Activated B cell treated with CpG ODN at 0.5 μM for 24 hours (primary cell): ENCODE results near the gene NPRL2. TPM values are rescaled to one million over a fixed set of nuclear protein-coding genes. Genes with fewer than 3 reads are reported as not detected.
A peak's percentile ranks its signal among the peaks of the same experiment; 100 is the strongest.

Experiments
- ATAC-seq: fragments of 200-7000 bp; cut with Tn5 transposase; one replicate; pipeline ENCODE4 v1.10.0; 2021; ENCODE audit warnings: low read depth, mild to moderate bottlenecking, moderate library complexity
- CTCF ChIA-PET: fragments of 350-600 bp; sonication (Branson Sonifier 250); formaldehyde crosslinking; loops from one replicate; lab custom pipeline; 2021; ENCODE audit warnings: antibody characterized with exemption; lab: Charles Lee
- POLR2A ChIA-PET: fragments of 350-600 bp; sonication (Branson Sonifier 250); formaldehyde crosslinking; loops from one replicate; lab custom pipeline; 2021; ENCODE audit warnings: antibody characterized with exemption; lab: Charles Lee
- DNase-seq: peaks from one replicate; pipeline ENCODE4 v3.0.0; 2022
- H3K27ac Mint-ChIP-seq: one replicate; pipeline ENCODE4 v1.8.0; 2020; ENCODE audit warnings: mixed read lengths
- H3K27me3 Mint-ChIP-seq: one replicate; pipeline ENCODE4 v1.8.0; 2021; ENCODE audit warnings: mixed read lengths
- H3K36me3 Mint-ChIP-seq: one replicate; pipeline ENCODE4 v1.8.0; 2021; ENCODE audit warnings: low read depth, mixed read lengths
- H3K4me1 Mint-ChIP-seq: one replicate; pipeline ENCODE4 v1.8.0; 2021; ENCODE audit warnings: mixed read lengths
- H3K4me3 Mint-ChIP-seq: one replicate; pipeline ENCODE4 v1.8.0; 2020; ENCODE audit warnings: mild to moderate bottlenecking, mixed read lengths
- H3K9me3 Mint-ChIP-seq: one replicate; pipeline ENCODE4 v1.8.0; 2020; ENCODE audit warnings: mixed read lengths
- intact Hi-C: fragments of 100-400 bp; cut with micrococcal nuclease; formaldehyde crosslinking; loops from one replicate; pipeline ENCODE4 v1.15.1; 2024
- total RNA-seq: library from RNA; stranded (reverse); gene quantifications from 2 replicates; pipeline ENCODE4 v1.2.3, GENCODE V29; 2022
- TF ChIP-seq, protein P1 (sequence below): fragments of 200-600 bp; IDR thresholded peaks from one replicate; pipeline ENCODE4 v1.8.0; 2022; ENCODE audit warnings: antibody characterized with exemption, mild to moderate bottlenecking

NPRL2 gene
- total RNA-seq, 1 donor from 2014 or later = 23.6 TPM

DNA sequence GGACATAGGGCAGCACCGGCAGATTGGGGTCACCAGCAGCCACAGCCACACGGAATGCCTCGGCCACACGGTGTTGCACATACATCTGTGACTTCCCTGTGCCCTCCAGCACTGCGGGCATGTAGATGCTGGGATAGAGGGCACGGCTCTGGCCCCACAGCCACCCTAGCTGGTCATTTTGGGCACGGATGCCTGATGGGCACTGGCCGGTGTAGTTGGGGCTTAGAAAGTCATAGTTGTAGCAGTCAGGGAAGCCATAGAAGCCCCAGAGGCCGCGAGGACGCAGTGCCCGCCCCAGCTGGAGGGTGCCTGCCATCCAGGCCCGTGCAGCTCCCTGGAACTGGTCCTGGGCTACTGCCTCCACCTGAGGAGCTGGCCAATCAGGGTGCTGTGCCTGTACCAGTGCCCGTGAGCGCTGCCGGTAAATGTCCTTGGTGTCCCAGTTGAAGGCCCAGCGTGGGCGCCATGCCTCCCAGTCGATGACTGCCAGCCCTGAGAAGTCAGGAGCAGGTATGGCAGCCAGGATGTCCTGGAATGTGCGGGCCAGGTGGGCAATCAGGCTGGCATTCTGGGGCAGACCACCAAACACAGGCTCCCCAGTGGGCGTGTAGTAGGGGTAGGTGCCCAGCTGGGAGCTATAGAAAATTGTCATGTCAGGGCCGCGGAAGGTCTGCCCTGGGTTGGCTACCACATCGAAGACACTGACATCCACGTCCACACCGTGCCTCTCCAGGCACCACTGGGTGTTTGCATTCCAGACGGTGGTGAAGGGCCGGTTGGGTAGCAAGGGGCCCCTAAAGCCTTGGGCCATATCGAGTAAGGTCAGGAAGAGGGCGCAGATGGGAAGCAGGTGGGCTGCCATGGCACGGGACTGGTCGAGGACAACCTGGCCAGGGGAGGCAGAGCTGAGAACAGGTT is 48.2 kb downstream of the NPRL2 start:
- DNase-seq (no peak), ATAC-seq (no peak)
- H3K36me3 Mint-ChIP-seq = peaks cover 4% of the 10 kb centered on the region
- no peak overlapping the region for H3K27ac Mint-ChIP-seq
- ChIA-PET POLR2A (no interaction called here), CTCF (no interaction called here)
- H3K4me3 Mint-ChIP-seq = no peak overlapping the region
- intact Hi-C loops = no loop called here
- no peaks in the 10 kb centered on the region for H3K27me3 Mint-ChIP-seq
- TF ChIP-seq, protein P1, sequence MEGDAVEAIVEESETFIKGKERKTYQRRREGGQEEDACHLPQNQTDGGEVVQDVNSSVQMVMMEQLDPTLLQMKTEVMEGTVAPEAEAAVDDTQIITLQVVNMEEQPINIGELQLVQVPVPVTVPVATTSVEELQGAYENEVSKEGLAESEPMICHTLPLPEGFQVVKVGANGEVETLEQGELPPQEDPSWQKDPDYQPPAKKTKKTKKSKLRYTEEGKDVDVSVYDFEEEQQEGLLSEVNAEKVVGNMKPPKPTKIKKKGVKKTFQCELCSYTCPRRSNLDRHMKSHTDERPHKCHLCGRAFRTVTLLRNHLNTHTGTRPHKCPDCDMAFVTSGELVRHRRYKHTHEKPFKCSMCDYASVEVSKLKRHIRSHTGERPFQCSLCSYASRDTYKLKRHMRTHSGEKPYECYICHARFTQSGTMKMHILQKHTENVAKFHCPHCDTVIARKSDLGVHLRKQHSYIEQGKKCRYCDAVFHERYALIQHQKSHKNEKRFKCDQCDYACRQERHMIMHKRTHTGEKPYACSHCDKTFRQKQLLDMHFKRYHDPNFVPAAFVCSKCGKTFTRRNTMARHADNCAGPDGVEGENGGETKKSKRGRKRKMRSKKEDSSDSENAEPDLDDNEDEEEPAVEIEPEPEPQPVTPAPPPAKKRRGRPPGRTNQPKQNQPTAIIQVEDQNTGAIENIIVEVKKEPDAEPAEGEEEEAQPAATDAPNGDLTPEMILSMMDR = no peak
- H3K9me3 Mint-ChIP-seq = no peaks in the 10 kb centered on the region
- H3K4me1 Mint-ChIP-seq = peaks cover 31% of the 10 kb centered on the region

DNA sequence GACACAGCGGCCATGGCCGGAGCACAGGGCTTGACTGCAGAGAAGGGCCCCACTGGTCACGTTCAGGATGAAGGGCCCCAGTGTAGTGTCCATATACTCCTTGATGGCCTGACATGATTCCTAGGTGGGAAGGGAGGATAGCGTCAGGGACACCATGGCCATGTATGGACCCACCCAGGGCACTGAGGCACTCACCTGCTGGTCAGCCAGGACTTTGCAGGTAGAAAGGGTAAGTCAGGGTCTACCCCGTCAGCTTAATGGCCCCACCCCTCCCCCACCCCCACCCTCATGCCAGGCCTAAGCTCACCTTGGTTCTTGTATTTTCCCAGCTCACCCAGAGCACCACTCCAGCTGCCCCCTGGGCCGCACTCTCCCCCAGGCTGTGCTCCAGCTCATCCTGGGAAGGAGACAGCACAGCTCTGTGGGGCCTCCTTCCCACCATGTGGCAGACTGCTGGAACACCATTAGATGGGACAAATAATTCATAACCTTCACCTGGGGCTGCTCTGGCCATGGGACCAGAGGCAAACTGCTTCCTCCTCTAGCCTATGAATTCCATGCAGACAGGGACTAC is 49.8 kb downstream of the NPRL2 start:
- no peaks in the 10 kb centered on the region for H3K27me3 Mint-ChIP-seq
- ATAC-seq (no peak), DNase-seq (no peak)
- no peaks in the 10 kb centered on the region for H3K9me3 Mint-ChIP-seq
- CTCF ChIA-PET = no interaction called here
- POLR2A ChIA-PET = interaction anchor here (0.7 to 1.0 kb wide), 2 partner anchors 37 to 59 kb away, joined by 5 to 6 read pairs; partner anchors contain the start of gene TMEM115
- TF ChIP-seq, protein P1 = no peak
- no peak overlapping the region for H3K27ac Mint-ChIP-seq
- H3K4me3 Mint-ChIP-seq = no peak overlapping the region
- intact Hi-C loops = no loop called here
- peaks cover 34% of the 10 kb centered on the region for H3K4me1 Mint-ChIP-seq
- peaks cover 6% of the 10 kb centered on the region for H3K36me3 Mint-ChIP-seq

DNA sequence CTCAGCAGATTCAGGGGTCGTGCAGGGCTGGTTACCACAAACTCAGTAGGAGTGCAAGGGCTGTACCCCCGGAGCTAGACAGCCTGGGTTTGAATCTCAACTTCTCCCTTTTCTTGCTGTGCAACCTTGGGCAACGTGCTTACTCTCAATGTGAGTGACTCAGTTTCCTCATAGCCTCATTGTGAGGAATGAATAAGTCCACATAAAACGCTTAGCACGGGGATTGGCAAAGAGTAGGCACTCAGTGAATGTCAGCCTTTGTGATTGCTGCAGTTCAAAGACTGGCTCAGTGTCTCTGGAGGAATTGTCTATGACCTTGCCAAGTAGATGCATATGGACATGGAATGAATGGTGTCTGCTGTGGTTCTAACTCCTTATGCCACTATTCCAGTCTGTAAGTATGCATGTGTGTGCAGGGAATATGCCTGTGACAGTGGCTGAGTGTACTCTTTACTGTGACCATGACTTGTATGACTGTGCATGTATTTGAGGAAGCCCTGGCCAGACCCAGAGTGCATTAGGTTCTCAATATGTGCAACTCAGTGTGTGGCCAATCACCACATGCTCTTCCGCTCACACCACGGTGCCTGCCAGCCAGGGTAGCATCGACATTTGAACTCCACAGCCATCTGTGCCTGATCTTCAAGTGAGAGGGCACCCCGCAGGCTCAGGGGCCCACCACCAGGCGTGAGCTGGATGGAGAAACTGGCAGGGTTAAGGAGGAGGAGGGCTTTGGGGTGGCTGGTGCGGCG is 50.5 kb downstream of the NPRL2 start:
- no peak for DNase-seq
- Mint-ChIP-seq H3K9me3 (no peaks in the 10 kb centered on the region), H3K27ac (peak overlapping the region; percentile 98), H3K36me3 (peaks cover 6% of the 10 kb centered on the region), H3K4me3 (peak overlapping the region; percentile 98), H3K27me3 (no peaks in the 10 kb centered on the region), H3K4me1 (peaks cover 34% of the 10 kb centered on the region)
- intact Hi-C loops = loop anchor here (1.0 to 10.0 kb wide), 10 partner anchors 21 to 1275 kb away; partner anchors contain the start of genes APEH, HEMK1, IMPDH2 and INKA1
- ATAC-seq = no peak
- TF ChIP-seq, protein P1 = no peak
- ChIA-PET CTCF (interaction anchor here (0.9 to 1.8 kb wide), 5 partner anchors 14 to 106 kb away, joined by 3 to 9 read pairs (median 5); partner anchors contain the start of gene HYAL2), POLR2A (interaction anchor here (0.6 to 3.4 kb wide), 16 partner anchors 17 to 1207 kb away, joined by 3 to 62 read pairs (median 6); partner anchors contain the start of genes CYB561D2, DAG1, GNAI2 and HEMK1)

DNA sequence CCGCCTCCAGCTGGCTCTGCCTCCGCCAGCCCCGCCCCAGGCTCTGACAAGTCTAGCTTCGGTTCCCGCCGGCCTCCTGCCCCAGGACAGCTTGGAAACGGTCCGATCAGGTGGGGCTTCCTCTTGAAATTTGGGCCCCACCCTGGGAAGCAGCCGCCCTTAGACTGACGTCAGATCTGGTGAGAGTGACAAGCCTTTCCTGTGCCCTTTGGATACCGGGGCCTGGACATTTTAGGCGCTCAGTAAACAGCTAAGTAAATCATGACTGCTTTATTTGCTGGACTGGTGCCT is 51.0 kb downstream of the NPRL2 start:
- DNase-seq (no peak), ATAC-seq (no peak)
- Mint-ChIP-seq H3K4me3 (peak overlapping the region; percentile 98), H3K27ac (peak overlapping the region; percentile 98), H3K4me1 (peaks cover 30% of the 10 kb centered on the region), H3K9me3 (no peaks in the 10 kb centered on the region), H3K27me3 (no peaks in the 10 kb centered on the region), H3K36me3 (peaks cover 6% of the 10 kb centered on the region)
- ChIA-PET CTCF (interaction anchor here (0.6 to 1.8 kb wide), 8 partner anchors 15 to 105 kb away, joined by 3 to 9 read pairs (median 4); partner anchors contain the start of gene HYAL2), POLR2A (interaction anchor here (0.6 to 3.4 kb wide), 19 partner anchors 14 to 1206 kb away, joined by 3 to 62 read pairs (median 4); partner anchors contain the start of genes CISH, CYB561D2, DAG1 and GNAI2)
- intact Hi-C loops = loop anchor here (1.0 to 10.0 kb wide), 10 partner anchors 22 to 1275 kb away; partner anchors contain the start of genes APEH, HEMK1, IMPDH2 and INKA1
- TF ChIP-seq, protein P1 = no peak
